ENCODE results near the gene NLGN1.

The NLGN1 gene

DNA sequence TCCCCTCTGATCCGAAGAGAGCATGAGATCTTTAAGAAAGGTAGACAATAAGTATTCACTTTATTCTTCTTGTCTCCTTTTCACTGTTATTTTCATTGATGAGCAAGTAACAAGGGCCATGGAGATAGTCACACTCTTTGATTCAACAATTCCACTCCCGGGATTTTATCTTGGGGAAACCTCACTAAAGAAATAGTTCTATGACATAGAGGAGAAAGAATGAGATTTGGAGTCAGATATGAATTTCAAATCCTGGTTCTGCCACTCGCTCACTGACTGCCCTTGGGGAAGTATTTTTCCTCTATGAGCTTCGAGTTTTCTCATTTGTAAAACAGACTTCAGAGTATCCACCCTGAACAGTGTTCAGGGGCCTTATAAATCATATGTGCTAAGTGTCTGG, 514.6 kb downstream of the NLGN1 start:
- no peaks in the 10 kb centered on the region for H3K79me2 ChIP-seq (ENCODE audit: insufficient read depth, low read length)
- no peak overlapping the region for H3K9ac ChIP-seq (ENCODE audit: low read length)
- H3K9me2 ChIP-seq (ENCODE audit: low read depth, low read length) = no peaks in the 10 kb centered on the region
- no peak overlapping the region for H3K27ac ChIP-seq (ENCODE audit: low read depth, low read length, poor library complexity, severe bottlenecking)
- H3K4me2 ChIP-seq (ENCODE audit: low read length) = no peak overlapping the region; the same call in 1 of the 2 replicates
- H3K9me3 ChIP-seq (ENCODE audit: low read length) = no peaks in the 10 kb centered on the region
- peaks cover 39% of the 10 kb centered on the region for H3K4me1 ChIP-seq (ENCODE audit: insufficient read depth, low read length, severe bottlenecking)
- no peaks in the 10 kb centered on the region for H3F3A ChIP-seq (ENCODE audit: insufficient read depth, low read length)
- TF ChIP-seq, protein P1, sequence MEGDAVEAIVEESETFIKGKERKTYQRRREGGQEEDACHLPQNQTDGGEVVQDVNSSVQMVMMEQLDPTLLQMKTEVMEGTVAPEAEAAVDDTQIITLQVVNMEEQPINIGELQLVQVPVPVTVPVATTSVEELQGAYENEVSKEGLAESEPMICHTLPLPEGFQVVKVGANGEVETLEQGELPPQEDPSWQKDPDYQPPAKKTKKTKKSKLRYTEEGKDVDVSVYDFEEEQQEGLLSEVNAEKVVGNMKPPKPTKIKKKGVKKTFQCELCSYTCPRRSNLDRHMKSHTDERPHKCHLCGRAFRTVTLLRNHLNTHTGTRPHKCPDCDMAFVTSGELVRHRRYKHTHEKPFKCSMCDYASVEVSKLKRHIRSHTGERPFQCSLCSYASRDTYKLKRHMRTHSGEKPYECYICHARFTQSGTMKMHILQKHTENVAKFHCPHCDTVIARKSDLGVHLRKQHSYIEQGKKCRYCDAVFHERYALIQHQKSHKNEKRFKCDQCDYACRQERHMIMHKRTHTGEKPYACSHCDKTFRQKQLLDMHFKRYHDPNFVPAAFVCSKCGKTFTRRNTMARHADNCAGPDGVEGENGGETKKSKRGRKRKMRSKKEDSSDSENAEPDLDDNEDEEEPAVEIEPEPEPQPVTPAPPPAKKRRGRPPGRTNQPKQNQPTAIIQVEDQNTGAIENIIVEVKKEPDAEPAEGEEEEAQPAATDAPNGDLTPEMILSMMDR (IDR thresholded peaks at IDR 0.05; ENCODE audit: low read length) = no peak
- TF ChIP-seq EZH2 (IDR thresholded peaks at IDR 0.05; ENCODE audit: borderline replicate concordance, low read length) = no peak
- no peaks in the 10 kb centered on the region for H3K27me3 ChIP-seq (ENCODE audit: insufficient read depth, low read length)
- H4K20me1 ChIP-seq (ENCODE audit: insufficient read depth, low read length) = no peaks in the 10 kb centered on the region
- no peak overlapping the region for H2AFZ ChIP-seq (ENCODE audit: low read length)
- no peak overlapping the region for H3K4me3 ChIP-seq (ENCODE audit: low read depth, low read length, poor library complexity, severe bottlenecking)
- H3K36me3 ChIP-seq (ENCODE audit: insufficient read depth, low read length) = no peaks in the 10 kb centered on the region

DNA sequence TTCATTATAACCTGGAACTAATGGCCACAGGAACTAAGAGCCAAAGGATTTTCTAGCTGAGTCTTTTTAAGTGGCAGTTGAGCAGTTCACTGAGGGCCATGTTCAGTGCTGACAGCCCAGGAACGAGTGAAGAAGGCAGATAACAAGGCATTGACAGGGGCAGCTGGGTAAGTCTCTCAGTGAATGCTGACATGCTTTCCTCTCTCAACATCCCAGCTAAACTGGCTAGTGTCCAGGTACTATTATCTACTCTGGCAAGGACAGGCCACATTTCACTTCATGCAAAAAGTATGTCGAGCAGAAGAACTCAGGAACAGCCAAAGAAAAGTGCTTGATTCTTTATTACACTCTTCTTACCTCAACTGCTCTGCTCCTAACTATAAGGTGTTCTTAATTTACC, 515.9 kb downstream of the NLGN1 start:
- Histone ChIP-seq H3K36me3 (ENCODE audit: insufficient read depth, low read length) (no peaks in the 10 kb centered on the region), H3K79me2 (ENCODE audit: insufficient read depth, low read length) (no peaks in the 10 kb centered on the region), H2AFZ (ENCODE audit: low read length) (no peak overlapping the region), H3K9ac (ENCODE audit: low read length) (no peak overlapping the region), H3K4me1 (ENCODE audit: insufficient read depth, low read length, severe bottlenecking) (peaks cover 39% of the 10 kb centered on the region), H3K4me2 (ENCODE audit: low read length) (peak overlapping the region; percentile 2; the same call in 1 of the 2 replicates), H3F3A (ENCODE audit: insufficient read depth, low read length) (no peaks in the 10 kb centered on the region), H3K27me3 (ENCODE audit: insufficient read depth, low read length) (no peaks in the 10 kb centered on the region), H3K4me3 (ENCODE audit: low read depth, low read length, poor library complexity, severe bottlenecking) (no peak overlapping the region), H4K20me1 (ENCODE audit: insufficient read depth, low read length) (no peaks in the 10 kb centered on the region), H3K27ac (ENCODE audit: low read depth, low read length, poor library complexity, severe bottlenecking) (peak overlapping the region; percentile 51), H3K9me2 (ENCODE audit: low read depth, low read length) (no peaks in the 10 kb centered on the region), H3K9me3 (ENCODE audit: low read length) (no peaks in the 10 kb centered on the region)
- TF ChIP-seq, protein P1 (IDR thresholded peaks at IDR 0.05; ENCODE audit: low read length) = no peak
- no peak for TF ChIP-seq EZH2 (IDR thresholded peaks at IDR 0.05; ENCODE audit: borderline replicate concordance, low read length)

DNA sequence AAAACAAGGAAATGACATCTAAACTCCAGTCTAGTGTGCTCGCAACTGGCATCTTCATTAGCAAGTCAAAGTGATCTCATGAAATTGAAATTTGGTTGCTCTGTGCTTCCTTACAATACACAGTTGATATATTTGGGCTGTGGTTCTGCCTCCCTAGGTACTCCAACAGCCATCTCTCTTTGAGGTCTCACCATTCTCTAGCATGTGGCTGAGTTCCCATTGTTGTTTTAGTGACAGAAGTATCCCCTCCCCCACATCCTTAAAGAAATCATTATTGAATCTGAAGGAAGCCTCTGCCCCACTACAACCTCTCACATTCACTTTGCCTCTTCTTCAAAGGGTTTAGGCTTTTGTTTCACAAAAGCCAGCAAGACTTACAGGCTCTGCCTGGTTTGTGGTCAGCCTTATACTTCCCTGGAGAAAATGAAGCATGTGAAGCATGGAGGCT, 516.5 kb downstream of the NLGN1 start:
- peak overlapping the region; percentile 51 for H3K27ac ChIP-seq (ENCODE audit: low read depth, low read length, poor library complexity, severe bottlenecking)
- TF ChIP-seq EZH2 (IDR thresholded peaks at IDR 0.05; ENCODE audit: borderline replicate concordance, low read length) = no peak
- TF ChIP-seq, protein P1 (IDR thresholded peaks at IDR 0.05; ENCODE audit: low read length) = no peak
- no peak overlapping the region for H2AFZ ChIP-seq (ENCODE audit: low read length)

More for the DNA sequence above, 516.5 kb downstream of the NLGN1 start:
- Histone ChIP-seq H3K4me1 (ENCODE audit: insufficient read depth, low read length, severe bottlenecking) (peaks cover 39% of the 10 kb centered on the region), H3K4me2 (ENCODE audit: low read length) (peak overlapping the region; percentile 2; the same call in 1 of the 2 replicates), H3K9me2 (ENCODE audit: low read depth, low read length) (no peaks in the 10 kb centered on the region), H3K36me3 (ENCODE audit: insufficient read depth, low read length) (no peaks in the 10 kb centered on the region), H3K79me2 (ENCODE audit: insufficient read depth, low read length) (no peaks in the 10 kb centered on the region), H3K9me3 (ENCODE audit: low read length) (no peaks in the 10 kb centered on the region), H3F3A (ENCODE audit: insufficient read depth, low read length) (no peaks in the 10 kb centered on the region), H3K9ac (ENCODE audit: low read length) (no peak overlapping the region), H3K4me3 (ENCODE audit: low read depth, low read length, poor library complexity, severe bottlenecking) (no peak overlapping the region), H4K20me1 (ENCODE audit: insufficient read depth, low read length) (no peaks in the 10 kb centered on the region), H3K27me3 (ENCODE audit: insufficient read depth, low read length) (no peaks in the 10 kb centered on the region)

All from OCI-LY1 (cell line).